ENCODE measurements around the gene ARAP1. TPM values are rescaled to one million over a fixed set of nuclear protein-coding genes. Genes with fewer than 3 reads are reported as not detected.

The ARAP1 gene
- total RNA-seq, 1 experiment from 2014 or later: 53.0 TPM

DNA sequence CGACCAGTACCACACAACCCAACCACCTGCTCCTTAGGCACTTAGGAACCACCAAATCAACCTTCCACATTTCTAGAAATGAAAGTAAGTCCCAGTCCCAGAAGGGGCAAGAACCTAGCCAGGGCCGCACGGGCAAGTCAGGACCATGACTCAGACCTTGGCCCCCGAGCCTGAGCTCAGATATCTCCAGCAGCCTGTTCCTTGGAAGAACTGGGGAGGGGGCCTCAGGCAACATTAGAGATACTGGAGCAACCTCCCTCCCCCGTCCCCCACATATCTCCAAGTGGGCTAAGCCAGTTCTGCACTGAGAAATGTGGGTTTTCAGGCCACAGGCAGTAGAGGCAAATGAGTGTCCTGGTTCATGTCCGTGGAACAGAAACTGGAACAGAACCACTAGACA is 7.7 kb downstream of the ARAP1 start:
- peaks cover 7% of the 10 kb centered on the region for H3K36me3 Mint-ChIP-seq (ENCODE audit: insufficient read depth, unreplicated experiment)
- H3K27me3 Mint-ChIP-seq (ENCODE audit: unreplicated experiment): no peaks in the 10 kb centered on the region
- CTCF ChIA-PET: interaction anchor here (0.7 kb wide), 1 partner anchor 50 kb away, joined by 3 read pairs; no protein-coding TSS in a partner anchor
- intact Hi-C loops (cut with micrococcal nuclease; ENCODE audit: unreplicated experiment): no loop called here
- no TSS peak for BruUV-seq (replicated peaks)
- H3K4me3 Mint-ChIP-seq (ENCODE audit: low read depth, unreplicated experiment): no peak overlapping the region
- TF ChIP-seq CTCF (IDR thresholded peaks at IDR 0.05; ENCODE audit: unreplicated experiment): no peak
- no peak for DNase-seq
- no peak overlapping the region for H3K27ac Mint-ChIP-seq (ENCODE audit: unreplicated experiment)
- no peaks in the 10 kb centered on the region for H3K9me3 Mint-ChIP-seq (ENCODE audit: low read depth, unreplicated experiment)
- H3K4me1 Mint-ChIP-seq (ENCODE audit: low read depth, unreplicated experiment): peaks cover 26% of the 10 kb centered on the region

- intact Hi-C loops (cut with micrococcal nuclease; ENCODE audit: unreplicated experiment): no loop called here
- TF ChIP-seq CTCF (IDR thresholded peaks at IDR 0.05; ENCODE audit: unreplicated experiment): no peak
- Mint-ChIP-seq H3K36me3 (ENCODE audit: insufficient read depth, unreplicated experiment) (peaks cover 8% of the 10 kb centered on the region), H3K4me3 (ENCODE audit: low read depth, unreplicated experiment) (no peak overlapping the region), H3K4me1 (ENCODE audit: low read depth, unreplicated experiment) (peaks cover 26% of the 10 kb centered on the region), H3K27ac (ENCODE audit: unreplicated experiment) (no peak overlapping the region), H3K9me3 (ENCODE audit: low read depth, unreplicated experiment) (no peaks in the 10 kb centered on the region), H3K27me3 (ENCODE audit: unreplicated experiment) (no peaks in the 10 kb centered on the region)
- no peak for DNase-seq
- CTCF ChIA-PET: no interaction called here
- no TSS peak for BruUV-seq (replicated peaks)
These were observed 8.6 kb downstream of the ARAP1 start for GRCh38 chr11:72743321-72744221.

- H3K27ac Mint-ChIP-seq (ENCODE audit: unreplicated experiment): no peak overlapping the region
- CTCF ChIA-PET: no interaction called here
- BruUV-seq (replicated peaks): no TSS peak
These were observed 9.5 kb downstream of the ARAP1 start for GRCh38 chr11:72742513-72743320.

More at GRCh38 chr11:72742513-72743320, 9.5 kb downstream of the ARAP1 start:
- no peaks in the 10 kb centered on the region for H3K9me3 Mint-ChIP-seq (ENCODE audit: low read depth, unreplicated experiment)
- no peak for TF ChIP-seq CTCF (IDR thresholded peaks at IDR 0.05; ENCODE audit: unreplicated experiment)
- intact Hi-C loops (cut with micrococcal nuclease; ENCODE audit: unreplicated experiment): no loop called here
- H3K27me3 Mint-ChIP-seq (ENCODE audit: unreplicated experiment): no peaks in the 10 kb centered on the region
- H3K36me3 Mint-ChIP-seq (ENCODE audit: insufficient read depth, unreplicated experiment): peaks cover 8% of the 10 kb centered on the region
- peaks cover 32% of the 10 kb centered on the region for H3K4me1 Mint-ChIP-seq (ENCODE audit: low read depth, unreplicated experiment)
- no peak for DNase-seq
- no peak overlapping the region for H3K4me3 Mint-ChIP-seq (ENCODE audit: low read depth, unreplicated experiment)
